DMS 273 (cell line): Measurements from ENCODE around the gene TMEM181.
"Not testable (repeated sequence)": the region's sequence is repeated elsewhere in the genome, so short reads cannot be mapped to it uniquely, and the experiment has no call there.

Source experiments
- DNase-seq: peaks from one replicate; lab custom pipeline; 2025; ENCODE audit not compliant: unreplicated experiment; lab: John Stamatoyannopoulos, UW

TMEM181 gene

GRCh38 chr6:158536891-158537798 is 22.7 kb upstream of the TMEM181 start:
- DNase-seq, result peak; percentile 80

- no peak for DNase-seq
Observed at GRCh38 chr6:158538741-158539140, 21.1 kb upstream of the TMEM181 start.

GRCh38 chr6:158539413-158539812 is 20.5 kb upstream of the TMEM181 start:
- peak; percentile 23 for DNase-seq

GRCh38 chr6:158539881-158540280 is 20.0 kb upstream of the TMEM181 start:
- DNase-seq, result no peak

GRCh38 chr6:158543606-158544185 is 16.2 kb upstream of the TMEM181 start:
- DNase-seq, result peak; percentile 16

GRCh38 chr6:158544428-158544827 is 15.5 kb upstream of the TMEM181 start:
- no peak for DNase-seq

- DNase-seq, result no peak
Observed at GRCh38 chr6:158545043-158545966, 14.6 kb upstream of the TMEM181 start.

GRCh38 chr6:158548418-158549161 is 11.3 kb upstream of the TMEM181 start:
- peak; percentile 44 for DNase-seq

GRCh38 chr6:158552055-158552795 is 7.7 kb upstream of the TMEM181 start:
- no peak for DNase-seq

- no peak for DNase-seq
Observed at GRCh38 chr6:158552796-158553138, 7.1 kb upstream of the TMEM181 start.

GRCh38 chr6:158554611-158555361 is 5.1 kb upstream of the TMEM181 start:
- no peak for DNase-seq

- DNase-seq, result no peak
Observed at GRCh38 chr6:158556113-158556512, 3.8 kb upstream of the TMEM181 start.

- not testable (repeated sequence) for DNase-seq
Observed at GRCh38 chr6:158557110-158557509, 2.8 kb upstream of the TMEM181 start.

- no peak for DNase-seq
Observed at GRCh38 chr6:158557927-158558326, 2.0 kb upstream of the TMEM181 start.

GRCh38 chr6:158558415-158559306 is 1.2 kb upstream of the TMEM181 start:
- DNase-seq, result no peak

- DNase-seq, result peak; percentile 29
Observed at GRCh38 chr6:158559338-158559894, 475 bp upstream of the TMEM181 start.

GRCh38 chr6:158560836-158561320 is 987 bp downstream of the TMEM181 start:
- DNase-seq, result peak; percentile 66
